ENCODE results near the gene ATOSA.
A peak's percentile ranks its signal among the peaks of the same experiment; 100 is the strongest.

Gene ATOSA

DNA sequence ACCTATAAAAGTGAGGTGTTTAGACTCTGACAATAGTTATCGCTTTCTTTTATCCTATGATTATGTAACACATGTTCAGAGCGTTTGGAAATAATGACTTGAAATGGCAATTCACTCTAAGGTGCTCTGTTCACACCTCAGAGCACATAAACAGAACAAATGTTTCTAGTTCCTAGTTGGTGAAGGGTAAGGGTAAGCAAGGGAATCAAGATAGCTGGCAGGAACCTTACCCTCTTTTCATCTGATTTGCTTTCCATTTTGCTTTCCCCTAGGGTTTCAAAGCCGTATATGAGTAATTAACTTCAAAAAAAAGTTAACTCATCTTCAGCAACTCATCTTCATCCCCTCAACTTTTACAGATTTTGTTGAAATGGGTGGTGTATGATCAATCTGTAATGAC is 2.3 kb upstream of the ATOSA start:
- no peak for DNase-seq

DNA sequence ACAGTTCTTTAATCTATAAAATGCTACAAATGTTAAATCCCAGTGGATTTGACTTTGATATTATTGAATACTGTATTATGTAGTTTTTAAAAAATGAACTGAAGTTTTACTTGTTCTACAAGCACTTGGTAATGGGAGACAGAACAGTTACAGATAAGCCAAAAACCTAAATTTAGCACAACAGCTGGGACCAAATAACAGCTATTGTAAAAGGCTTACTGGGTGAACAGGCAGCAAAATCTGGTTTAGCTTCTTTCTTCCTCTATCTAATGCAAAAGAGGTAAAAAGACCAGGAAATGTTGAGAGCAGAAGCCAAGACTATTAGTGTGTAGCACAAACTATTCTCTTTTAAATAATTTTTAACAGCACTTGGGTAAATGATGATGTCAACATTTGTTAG is 1.6 kb upstream of the ATOSA start:
- DNase-seq: no peak

- DNase-seq: no peak
These were observed 828 bp upstream of the ATOSA start for GRCh38 chr15:52680041-52680391.

GRCh38 chr15:52678468-52679231 is 538 bp downstream of the ATOSA start:
- DNase-seq: peak; percentile 40

DNA sequence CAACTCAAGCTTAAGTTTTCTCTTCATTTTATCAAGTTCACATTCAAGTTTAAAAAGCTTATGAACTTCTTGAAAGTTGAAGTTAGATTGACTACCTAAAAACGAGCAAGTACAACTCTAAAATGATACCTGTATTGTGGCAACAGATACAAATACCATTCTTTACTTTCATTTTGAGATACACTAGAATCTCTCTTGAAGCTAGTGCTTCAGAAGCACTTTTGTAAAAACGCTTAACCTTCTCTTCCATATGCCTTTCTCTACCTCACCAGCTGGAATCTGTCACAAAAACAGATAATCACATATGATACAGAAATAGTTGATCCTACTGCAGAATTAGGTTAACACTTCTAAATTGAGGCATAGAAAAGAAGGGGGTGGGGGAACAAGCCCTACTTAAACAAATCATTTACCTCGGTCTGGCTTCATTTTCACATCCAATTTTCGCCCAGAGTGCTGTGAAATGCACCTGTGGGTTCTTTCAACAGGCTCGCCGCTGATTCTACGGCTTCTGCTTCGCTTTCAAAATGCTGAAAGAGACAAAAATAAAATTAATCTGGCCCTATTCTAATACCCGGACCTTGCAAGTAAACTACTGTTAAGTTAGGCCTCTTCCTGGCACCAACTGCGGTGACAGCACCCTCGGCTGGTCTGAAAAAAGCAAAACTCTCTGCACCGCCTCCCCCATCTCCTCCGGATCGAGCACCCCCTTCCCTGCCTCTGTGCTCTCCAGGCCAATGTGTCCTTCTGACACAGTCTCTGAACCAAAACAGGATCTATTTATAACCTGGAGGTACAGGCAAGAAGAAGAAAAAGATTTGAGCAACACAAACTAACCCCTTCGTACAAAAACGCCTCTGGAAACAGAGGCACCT is 1.4 kb downstream of the ATOSA start:
- DNase-seq: peak; percentile 8

DNA sequence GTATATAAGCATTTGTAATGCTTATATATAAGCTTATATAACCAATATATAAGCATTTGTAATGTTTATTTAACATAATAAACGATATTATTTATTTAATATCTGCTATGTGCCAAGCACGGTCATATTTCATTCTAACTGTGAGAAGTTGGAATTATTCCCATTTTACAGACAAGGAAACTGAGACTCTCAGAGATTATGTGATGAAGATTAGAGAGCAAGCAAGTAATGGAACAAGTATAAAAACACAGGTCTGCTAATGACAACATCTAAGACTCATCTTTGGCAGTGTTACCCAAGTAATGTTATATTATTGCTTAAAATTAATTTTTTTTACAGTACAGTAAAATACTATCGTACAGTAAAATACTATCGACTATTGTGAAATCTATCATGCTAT is 4.4 kb downstream of the ATOSA start:
- no peak for DNase-seq

DNA sequence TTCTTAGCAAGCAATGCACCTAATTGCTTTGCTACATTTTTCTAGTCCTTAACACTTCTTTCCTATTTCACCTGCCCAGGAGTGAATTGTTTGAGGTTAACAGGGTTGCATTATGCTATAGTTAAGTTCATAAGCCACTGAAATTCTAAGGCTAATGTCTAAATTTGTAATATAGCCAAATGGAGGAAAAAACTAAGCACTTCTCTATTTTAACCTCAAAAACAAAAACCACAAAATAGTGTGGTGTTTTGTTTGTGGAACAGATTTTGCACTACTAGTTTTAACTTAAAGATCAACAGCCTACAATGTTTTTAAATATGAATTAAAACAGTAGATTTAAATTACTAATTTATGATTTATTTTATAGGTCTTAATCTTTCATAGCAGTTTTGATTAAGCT is 5.5 kb downstream of the ATOSA start:
- DNase-seq: no peak

DNA sequence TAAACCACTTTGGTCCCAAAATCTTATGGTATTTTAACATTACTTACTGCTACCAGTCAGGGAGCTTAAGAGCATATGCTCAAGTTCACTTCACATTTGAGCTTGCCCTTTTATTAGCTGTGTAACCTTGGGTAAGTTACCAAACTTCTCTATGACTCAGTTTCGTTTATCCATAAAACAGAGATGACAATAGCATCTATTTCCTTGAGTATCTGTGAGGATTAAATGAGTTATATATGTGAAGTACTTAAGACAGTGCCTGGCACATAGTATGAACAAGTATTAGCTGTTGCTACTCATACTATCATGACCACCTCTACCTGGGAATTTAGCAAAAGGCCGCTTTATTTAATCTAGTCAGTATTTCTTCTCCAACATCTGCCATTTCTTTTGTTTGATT is 5.9 kb downstream of the ATOSA start:
- DNase-seq: no peak

- no peak for DNase-seq
These were observed 6.5 kb downstream of the ATOSA start for GRCh38 chr15:52672661-52673060.

DNA sequence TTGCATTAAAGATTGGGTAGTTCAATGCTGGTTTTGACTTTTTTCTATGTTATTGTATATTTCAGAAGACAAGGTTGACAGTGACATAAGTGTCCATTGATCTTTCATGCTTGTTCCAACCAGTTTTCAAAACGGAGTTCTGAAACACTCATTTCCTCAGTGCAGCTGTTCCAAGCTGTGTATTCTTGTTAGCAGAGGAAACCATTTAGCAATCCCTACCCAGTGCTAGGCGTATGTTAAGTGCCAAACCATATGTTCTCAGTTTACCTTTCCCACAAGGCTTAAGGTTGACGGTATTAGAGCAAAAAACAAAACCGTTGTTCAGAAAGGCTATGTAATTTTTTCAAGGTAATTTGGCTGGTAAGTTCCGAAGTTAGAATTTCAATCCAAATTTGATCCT is 9.1 kb downstream of the ATOSA start:
- no peak for DNase-seq

DNA sequence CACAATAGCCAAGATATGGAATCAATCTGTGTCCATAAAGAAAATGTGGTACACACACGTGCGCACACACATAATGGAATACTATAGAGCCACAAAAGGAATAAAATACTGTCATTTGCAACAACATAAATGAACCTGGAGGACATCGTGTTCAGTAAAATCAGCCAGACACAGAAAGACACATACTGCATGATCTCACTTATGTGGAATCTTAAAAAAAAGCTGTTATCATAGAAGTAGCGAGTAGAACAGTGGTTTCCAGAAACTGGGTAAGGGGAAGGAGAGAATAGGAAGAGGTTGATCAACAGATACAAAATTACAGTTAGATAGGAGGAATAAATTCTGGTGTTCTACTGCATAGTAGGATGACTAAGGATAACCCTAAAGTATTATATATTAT is 11.1 kb downstream of the ATOSA start:
- DNase-seq: no peak

DNA sequence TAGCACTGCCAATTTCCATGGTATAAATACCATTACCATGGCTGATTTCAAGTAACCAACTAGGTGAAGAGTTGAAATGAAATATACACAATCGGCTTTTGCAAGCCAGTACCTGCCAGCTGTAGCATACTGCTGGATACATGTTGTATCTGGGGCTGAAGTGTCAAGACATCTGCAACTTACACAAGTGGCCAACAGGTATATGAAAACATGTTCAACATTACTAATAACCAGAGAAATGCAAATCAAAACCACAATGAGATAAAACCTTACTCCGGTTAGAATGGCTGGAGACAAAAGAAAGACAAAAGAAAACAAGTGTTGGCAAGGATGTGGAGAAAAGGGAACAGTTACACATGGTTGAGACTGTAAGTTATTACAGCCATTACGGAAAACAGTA is 11.6 kb downstream of the ATOSA start:
- no peak for DNase-seq

DNA sequence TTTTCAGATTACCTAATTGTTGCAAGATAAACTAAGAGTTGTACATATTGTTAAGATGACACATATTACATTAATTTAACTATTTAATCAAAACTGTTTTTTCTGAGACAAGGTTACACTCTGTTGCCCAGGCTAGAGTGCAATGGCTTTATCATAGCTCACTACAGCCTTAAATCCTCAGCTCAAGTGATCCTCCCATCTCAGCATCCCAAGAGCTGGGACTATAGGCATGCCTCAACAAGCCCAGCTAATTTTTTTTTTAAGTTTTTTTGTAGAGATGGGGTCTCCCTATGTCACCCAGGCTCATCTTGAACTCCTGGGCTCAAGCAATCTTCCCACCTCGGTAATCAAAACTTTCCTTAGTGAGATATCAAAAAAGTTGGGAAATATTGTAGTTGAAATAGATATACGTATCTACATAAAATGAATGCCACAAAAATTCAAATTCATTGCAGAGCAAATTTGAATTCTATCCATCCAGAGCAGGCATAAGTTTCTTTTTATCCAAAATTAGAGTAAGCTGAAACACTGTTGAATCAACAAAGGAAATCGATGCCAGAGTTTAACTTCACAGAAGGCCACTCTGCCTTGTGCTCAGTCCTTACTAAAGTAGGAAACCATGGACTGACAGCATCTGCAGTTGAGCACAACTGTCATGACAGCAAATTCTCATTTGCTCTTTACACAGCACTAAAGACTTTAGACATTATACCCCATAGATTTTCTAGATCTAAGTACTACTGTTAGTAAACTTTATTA is 15.5 kb downstream of the ATOSA start:
- DNase-seq: no peak

DNA sequence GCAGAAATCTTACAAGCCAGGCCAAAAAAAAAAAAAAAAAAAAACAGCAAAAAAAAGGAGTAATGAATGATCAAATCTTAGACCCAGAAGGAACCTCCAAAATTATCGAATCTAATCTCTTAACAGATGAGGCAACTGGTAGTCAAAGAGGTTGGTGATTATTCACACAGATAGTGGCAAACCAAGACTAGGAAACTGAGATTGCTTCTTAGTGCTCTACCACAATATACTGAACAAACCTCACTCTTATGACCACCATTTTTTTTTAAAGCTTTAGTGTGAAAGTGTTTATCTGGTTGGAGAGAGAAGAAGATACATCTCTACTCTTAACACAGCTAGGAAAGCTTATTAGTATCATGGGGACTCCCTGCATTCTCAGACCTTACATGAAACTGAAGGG is 17.3 kb downstream of the ATOSA start:
- no peak for DNase-seq

DNA sequence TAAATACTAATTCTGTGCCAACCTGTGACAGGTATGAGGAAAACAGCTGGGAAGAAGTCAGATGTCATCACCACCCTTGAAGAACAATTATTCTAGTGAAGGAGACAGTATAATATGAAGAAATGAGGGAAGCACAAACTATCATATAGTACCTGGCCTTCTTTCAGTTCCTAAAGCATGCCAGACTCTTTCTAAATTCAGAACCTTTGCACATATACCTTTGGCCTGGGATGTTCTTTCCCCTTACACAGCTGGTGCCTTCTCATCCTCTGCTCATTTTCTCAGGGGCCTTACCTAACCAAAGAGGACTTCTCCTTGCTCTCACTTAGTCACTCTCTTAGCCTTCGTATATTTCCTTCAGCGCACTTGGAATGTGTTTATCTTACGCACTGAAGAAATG is 19.0 kb downstream of the ATOSA start:
- no peak for DNase-seq

DNA sequence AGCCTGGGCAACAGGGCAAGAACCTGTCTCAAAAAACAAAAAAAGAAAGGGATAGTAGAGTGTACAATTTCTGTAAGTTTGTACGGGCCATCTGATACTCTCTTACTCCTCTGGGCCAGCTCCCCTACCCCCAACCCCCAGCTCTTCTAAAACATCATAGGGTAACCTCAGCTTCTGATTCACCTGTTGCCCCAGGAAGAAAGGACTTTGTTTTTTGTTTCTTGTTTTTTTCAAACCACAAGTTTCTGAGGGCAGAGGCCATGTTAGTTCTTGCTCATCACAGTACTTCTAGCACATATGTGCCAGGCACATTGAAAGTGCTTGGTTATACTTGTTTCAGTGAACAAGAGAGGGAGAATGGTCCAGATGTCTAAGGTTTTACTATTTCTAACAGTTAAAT is 20.2 kb downstream of the ATOSA start:
- no peak for DNase-seq

- no peak for DNase-seq
These were observed 21.9 kb downstream of the ATOSA start for GRCh38 chr15:52657338-52657737.

DNA sequence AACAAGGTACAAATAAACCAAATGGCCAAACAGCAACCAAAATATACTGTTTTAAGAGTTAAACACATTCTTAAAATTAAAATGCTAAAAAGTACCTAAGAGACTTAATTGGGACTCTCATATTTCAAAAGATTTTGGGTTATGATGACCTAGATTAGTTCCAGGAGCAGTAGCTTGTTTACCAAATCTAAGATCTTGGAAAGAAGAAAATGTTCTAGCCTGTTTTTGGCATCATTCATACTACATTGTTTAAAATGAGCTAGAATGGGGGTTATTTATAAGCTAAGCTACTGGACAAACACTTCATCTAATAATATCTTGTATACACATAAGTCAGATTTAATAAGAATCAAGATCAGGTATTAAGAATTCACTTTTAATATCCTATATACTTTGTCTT is 22.8 kb downstream of the ATOSA start:
- no peak for DNase-seq

- DNase-seq: no peak
These were observed 25.7 kb downstream of the ATOSA start for GRCh38 chr15:52653431-52653964.

GRCh38 chr15:52652984-52653383 is 26.2 kb downstream of the ATOSA start:
- DNase-seq: no peak

DNA sequence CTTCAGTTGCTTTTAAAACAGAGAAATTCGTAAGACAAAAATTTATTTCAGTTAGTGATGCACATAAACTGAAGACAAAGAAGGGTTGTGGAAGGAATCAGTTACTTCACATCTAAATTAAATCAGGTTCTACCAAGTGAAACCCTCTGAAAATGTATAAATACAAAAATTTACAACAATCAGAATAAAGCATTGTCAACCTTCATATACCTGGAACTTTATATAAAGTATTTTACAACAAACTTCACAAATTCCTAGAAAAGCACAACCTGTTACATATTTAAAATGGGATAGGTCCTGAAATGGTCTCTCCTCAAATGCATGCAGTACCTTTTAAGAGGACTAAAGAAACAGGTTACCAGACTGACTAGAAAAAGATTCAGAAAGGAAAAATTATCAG is 26.9 kb downstream of the ATOSA start:
- DNase-seq: no peak

- DNase-seq: no peak
These were observed 27.3 kb downstream of the ATOSA start for GRCh38 chr15:52651868-52652267.

GRCh38 chr15:52651114-52651513 is 28.1 kb downstream of the ATOSA start:
- no peak for DNase-seq

GRCh38 chr15:52649686-52650085 is 29.5 kb downstream of the ATOSA start:
- no peak for DNase-seq

Data from GDM1 (cell line).